Breast epithelium (tissue), 4 donors: Measurements from ENCODE around the gene MFSD8. TPM values are rescaled to one million over a fixed set of nuclear protein-coding genes. Genes with fewer than 3 reads are reported as not detected.
"Not testable (repeated sequence)": the region's sequence is repeated elsewhere in the genome, so short reads cannot be mapped to it uniquely, and the experiment has no call there.

Experiments
- DNase-seq, 2 donors: peaks; one replicate each; pipeline ENCODE4 v3.0.0-alpha.2; 2019; ENCODE audit warnings: low spot score in 2 of 2
- H3K27ac ChIP-seq, 2 donors: fragments of 200-600 bp; sonication (generic) in 1 of 2; one replicate each; pipeline ENCODE4 v1.5.1; 2016 to 2019; ENCODE audit warnings: mild to moderate bottlenecking in 1 of 2
- H3K27me3 ChIP-seq, 2 donors: fragments of 200-600 bp; sonication (generic) in 1 of 2; one replicate each; pipeline versions ENCODE4 v1.5.1 to v1.6.0; 2017 to 2019; ENCODE audit warnings: control low read depth in 1 of 2, mild to moderate bottlenecking in 1 of 2
- H3K36me3 ChIP-seq: fragments of 200-600 bp; one replicate; pipeline ENCODE4 v1.5.1; 2019
- H3K4me1 ChIP-seq, 2 donors: fragments of 200-600 bp; sonication (generic); one replicate each; pipeline ENCODE4 v1.5.1; 2016 to 2019; ENCODE audit warnings: control low read depth in 1 of 2
- H3K4me3 ChIP-seq, 3 donors: fragments of 200-600 bp; sonication (generic); 1 replicate in 2 of 3; 2 replicates in 1 of 3; pipeline ENCODE4 v1.5.1; 2016 to 2019; ENCODE audit warnings: mild to moderate bottlenecking in 3 of 3, moderate library complexity in 2 of 3
- H3K9me3 ChIP-seq, 2 donors: fragments of 200-600 bp; sonication (generic) in 1 of 2; one replicate each; pipeline ENCODE4 v1.5.1; 2016 to 2019; ENCODE audit warnings: control low read depth in 1 of 2
- POLR2A ChIP-seq: fragments of 450-650 bp; IDR thresholded peaks from one replicate; pipeline ENCODE4 v1.6.1; 2016; ENCODE audit warnings: antibody characterized with exemption, mild to moderate bottlenecking, moderate library complexity
- POLR2AphosphoS5 ChIP-seq, 3 donors: sonication (generic); formaldehyde crosslinking; IDR thresholded peaks; one replicate each; pipeline ENCODE4 v1.6.1; 2017; ENCODE audit warnings: antibody characterized with exemption in 3 of 3
- intact Hi-C: fragments of 100-400 bp; cut with DNase I; formaldehyde crosslinking; loops from one replicate; pipeline ENCODE4 v1.15.1; 2023; ENCODE audit warnings: low total_unique reads
- total RNA-seq, 3 donors: library from RNA; depleted of rRNA; stranded (reverse); fragments of >200 nt; gene quantifications; one replicate each; pipeline ENCODE4 v1.1.0, GENCODE V29; 2016
- TF ChIP-seq, protein P1 (sequence below), 3 donors: fragments of 450-650 bp; IDR thresholded peaks; one replicate each; pipeline ENCODE4 v1.5.1; 2016 to 2017; ENCODE audit warnings: antibody characterized with exemption in 3 of 3, mild to moderate bottlenecking in 3 of 3, moderate library complexity in 3 of 3

Gene MFSD8, protein sequence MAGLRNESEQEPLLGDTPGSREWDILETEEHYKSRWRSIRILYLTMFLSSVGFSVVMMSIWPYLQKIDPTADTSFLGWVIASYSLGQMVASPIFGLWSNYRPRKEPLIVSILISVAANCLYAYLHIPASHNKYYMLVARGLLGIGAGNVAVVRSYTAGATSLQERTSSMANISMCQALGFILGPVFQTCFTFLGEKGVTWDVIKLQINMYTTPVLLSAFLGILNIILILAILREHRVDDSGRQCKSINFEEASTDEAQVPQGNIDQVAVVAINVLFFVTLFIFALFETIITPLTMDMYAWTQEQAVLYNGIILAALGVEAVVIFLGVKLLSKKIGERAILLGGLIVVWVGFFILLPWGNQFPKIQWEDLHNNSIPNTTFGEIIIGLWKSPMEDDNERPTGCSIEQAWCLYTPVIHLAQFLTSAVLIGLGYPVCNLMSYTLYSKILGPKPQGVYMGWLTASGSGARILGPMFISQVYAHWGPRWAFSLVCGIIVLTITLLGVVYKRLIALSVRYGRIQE
- total RNA-seq: 10 to 100 TPM; 18.9 to 50.9 (median 37.7) TPM

DNA sequence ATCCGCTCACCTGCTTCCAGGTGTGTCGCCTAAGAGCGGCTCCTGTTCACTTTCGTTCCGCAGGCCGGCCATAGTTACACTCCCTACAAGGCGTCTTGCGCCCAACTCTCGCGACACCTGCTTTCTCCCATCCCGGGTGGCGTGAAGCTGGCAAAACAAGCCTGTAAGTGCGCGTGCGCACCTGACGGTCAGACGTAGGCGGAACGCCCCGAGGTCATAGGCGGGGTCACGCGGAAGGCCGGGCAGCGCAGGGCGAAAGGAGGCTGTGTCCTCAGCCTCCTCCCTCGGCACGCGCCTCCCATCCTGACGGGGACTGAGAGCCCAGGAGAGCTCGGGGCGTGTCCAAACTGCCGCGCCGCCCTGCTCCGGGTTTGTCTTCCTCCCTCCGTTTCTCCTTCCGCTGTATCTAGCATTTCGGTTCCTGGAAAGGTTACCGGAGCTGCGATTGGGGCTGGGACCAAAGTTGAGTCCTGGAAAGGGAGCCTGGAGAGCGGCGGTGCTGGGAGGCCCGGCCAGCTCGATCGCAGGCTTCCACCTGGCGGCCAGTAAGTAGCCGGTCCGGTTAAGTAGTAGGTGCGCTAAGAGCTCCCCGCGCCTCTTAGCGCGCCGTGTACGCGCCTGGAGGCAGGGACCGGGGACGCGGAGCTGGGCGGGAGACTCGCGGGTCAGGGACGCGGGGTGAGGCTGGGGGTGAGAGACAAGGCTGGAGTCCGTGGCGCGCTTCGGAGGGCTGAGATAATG lies at the start of gene MFSD8, which contains the start of gene ABHD18:
TSS of gene MFSD8 (minus strand) at position 112 of the 741 bp plus-strand sequence. CDS start at position 72, 40 bp downstream.
TSS of gene ABHD18 (plus strand) at position 345 of the 741 bp plus-strand sequence. CDS start 17,550 bp downstream, outside the sequence.
- Histone ChIP-seq H3K9me3 (no peaks in the 10 kb centered on the region), H3K27me3 (no peaks in the 10 kb centered on the region), H3K4me3 (peak within 1 kb of the TSS; percentile 80 to 96 (median 91)), H3K27ac (peak within 1 kb of the TSS; percentile 91 to 95), H3K36me3 (no peaks in the 10 kb centered on the region), H3K4me1 (no peaks in the 10 kb centered on the region)
- DNase-seq: peak; percentile 98 to 99
- TF ChIP-seq, protein P1, sequence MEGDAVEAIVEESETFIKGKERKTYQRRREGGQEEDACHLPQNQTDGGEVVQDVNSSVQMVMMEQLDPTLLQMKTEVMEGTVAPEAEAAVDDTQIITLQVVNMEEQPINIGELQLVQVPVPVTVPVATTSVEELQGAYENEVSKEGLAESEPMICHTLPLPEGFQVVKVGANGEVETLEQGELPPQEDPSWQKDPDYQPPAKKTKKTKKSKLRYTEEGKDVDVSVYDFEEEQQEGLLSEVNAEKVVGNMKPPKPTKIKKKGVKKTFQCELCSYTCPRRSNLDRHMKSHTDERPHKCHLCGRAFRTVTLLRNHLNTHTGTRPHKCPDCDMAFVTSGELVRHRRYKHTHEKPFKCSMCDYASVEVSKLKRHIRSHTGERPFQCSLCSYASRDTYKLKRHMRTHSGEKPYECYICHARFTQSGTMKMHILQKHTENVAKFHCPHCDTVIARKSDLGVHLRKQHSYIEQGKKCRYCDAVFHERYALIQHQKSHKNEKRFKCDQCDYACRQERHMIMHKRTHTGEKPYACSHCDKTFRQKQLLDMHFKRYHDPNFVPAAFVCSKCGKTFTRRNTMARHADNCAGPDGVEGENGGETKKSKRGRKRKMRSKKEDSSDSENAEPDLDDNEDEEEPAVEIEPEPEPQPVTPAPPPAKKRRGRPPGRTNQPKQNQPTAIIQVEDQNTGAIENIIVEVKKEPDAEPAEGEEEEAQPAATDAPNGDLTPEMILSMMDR (IDR thresholded peaks at IDR 0.05): peak in 2 of 3 donors; percentile 61 to 70
- TF ChIP-seq POLR2AphosphoS5 (IDR thresholded peaks at IDR 0.05): peak; percentile 65 to 87 (median 85)
- TF ChIP-seq POLR2A: peak; percentile 43
- intact Hi-C loops: no loop called here

DNA sequence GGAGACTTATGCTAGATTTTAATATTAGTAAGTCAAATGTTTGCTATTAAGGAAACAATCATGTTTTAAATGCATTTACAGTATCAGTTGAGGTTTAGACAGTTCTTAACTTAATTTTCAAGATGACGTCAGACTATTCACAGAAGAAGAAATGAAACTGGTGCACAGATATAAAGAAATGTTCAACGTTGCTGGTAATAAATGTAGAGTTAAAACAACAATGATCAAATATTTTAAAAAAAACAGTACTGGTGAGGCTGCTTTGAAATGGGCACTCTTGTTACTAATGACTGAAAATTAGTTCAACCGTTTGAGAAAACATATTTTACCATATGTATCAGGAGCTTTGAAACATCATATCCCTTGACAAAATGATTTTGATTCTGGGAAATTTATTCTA lies 44.5 kb upstream of the MFSD8 start:
- intact Hi-C loops: loop anchor here (10.0 kb wide), 1 partner anchor 85 kb away; no protein-coding TSS in a partner anchor

DNA sequence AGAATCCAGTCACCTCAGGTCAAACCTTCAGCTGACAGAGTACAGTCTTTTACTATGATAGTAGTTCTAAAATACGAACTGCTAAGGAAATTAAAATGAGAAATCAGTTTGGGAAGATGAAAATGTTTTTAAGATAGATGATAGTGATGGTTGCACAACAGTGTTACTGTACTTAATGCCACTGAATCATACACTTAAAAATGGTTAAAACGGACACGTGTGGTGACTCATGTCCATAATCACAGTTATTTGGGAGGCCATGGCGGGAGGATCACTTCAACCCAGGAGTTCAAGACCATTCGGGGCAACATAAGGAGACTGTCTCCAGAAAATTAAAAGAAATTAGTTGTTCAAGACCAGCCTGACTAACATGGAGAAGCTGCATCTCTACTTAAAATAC lies 41.6 kb upstream of the MFSD8 start:
- Histone ChIP-seq H3K9me3 (no peaks in the 10 kb centered on the region), H3K4me1 (no peaks in the 10 kb centered on the region), H3K27me3 (no peaks in the 10 kb centered on the region), H3K27ac (no peak overlapping the region), H3K4me3 (no peak overlapping the region), H3K36me3 (no peaks in the 10 kb centered on the region)
- intact Hi-C loops: loop anchor here (10.0 kb wide), 1 partner anchor 82 kb away; no protein-coding TSS in a partner anchor
- no peak for DNase-seq
- no peak for TF ChIP-seq POLR2AphosphoS5 (IDR thresholded peaks at IDR 0.05)
- TF ChIP-seq, protein P1 (IDR thresholded peaks at IDR 0.05): no peak

More for the DNA sequence above, 44.5 kb upstream of the MFSD8 start:
- DNase-seq: no peak
- no peaks in the 10 kb centered on the region for H3K9me3 ChIP-seq
- H3K4me1 ChIP-seq: no peaks in the 10 kb centered on the region
- no peak overlapping the region for H3K4me3 ChIP-seq
- H3K27ac ChIP-seq: no peak overlapping the region
- H3K27me3 ChIP-seq: no peaks in the 10 kb centered on the region
- H3K36me3 ChIP-seq: no peaks in the 10 kb centered on the region
- TF ChIP-seq, protein P1 (IDR thresholded peaks at IDR 0.05): no peak
- TF ChIP-seq POLR2A (no peak), POLR2AphosphoS5 (IDR thresholded peaks at IDR 0.05) (no peak)

DNA sequence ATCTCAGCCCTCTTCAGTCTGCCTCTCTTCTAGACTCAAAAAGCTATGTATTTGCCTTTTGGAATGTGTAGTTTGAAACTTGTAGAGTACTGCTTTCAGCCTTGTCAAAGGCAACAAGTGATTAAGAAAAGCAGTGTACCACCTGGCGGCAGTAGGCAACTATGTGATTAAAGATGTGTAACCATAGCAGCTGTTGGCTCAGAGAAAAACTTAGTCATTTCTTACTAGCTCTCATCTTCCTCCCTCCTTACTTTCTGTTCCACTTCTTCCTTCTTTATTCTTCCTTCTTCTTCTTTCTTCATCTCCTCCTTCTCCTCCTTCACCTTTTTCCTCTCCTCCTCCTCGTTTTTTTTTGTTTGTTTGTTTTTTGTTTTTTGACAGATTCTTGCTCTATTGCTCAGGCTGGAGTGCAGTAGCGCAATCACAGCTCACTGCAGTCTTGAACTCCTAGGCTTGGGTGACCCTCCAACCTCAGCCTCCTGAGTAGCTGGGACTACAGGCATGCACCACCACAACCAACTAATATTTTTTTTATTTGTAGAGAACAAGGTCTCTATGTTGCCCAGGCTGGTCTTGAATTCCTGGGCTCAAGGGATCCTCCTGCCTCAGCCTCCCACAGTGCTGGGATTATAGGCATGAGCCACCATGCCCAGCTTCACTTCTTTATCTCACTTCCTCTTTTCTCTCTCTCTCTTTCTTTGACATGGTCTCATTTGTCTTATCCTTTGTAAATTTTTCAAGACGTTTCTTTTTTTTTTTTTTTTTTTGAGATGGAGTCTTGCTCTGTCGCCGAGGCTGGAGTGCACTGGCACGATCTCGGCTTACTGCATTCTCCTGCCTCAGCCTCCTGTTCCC lies 32.8 kb upstream of the MFSD8 start:
- H3K27me3 ChIP-seq: no peaks in the 10 kb centered on the region
- DNase-seq: no peak

DNA sequence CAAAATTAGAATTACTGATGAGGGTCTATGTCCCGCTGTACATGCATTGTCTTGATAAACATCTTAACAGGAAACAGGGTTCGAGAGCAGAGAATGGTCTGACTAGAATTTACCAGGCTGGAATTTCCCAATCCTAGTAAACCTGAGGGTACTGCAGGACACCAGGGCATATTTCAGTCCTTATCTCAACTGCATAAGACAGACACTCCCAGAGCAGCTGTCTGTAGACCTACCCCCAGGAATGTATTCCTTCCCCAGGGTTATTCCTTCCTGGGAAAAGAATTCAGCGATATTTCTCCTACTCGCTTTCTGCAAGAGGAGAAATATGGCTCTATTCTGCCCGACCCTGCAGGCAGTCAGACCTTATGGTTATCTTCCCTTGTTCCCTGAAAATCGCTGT lies 31.5 kb upstream of the MFSD8 start:
- H3K27me3 ChIP-seq, intact Hi-C loops, H3K4me3 ChIP-seq, DNase-seq, H3K27ac ChIP-seq, H3K36me3 ChIP-seq, H3K4me1 ChIP-seq: not testable (repeated sequence)
- peaks cover 3 to 16% of the 10 kb centered on the region in 2 donors for H3K9me3 ChIP-seq

More for the DNA sequence above, 32.8 kb upstream of the MFSD8 start:
- no peak overlapping the region for H3K4me3 ChIP-seq
- H3K9me3 ChIP-seq: peaks cover 3 to 16% of the 10 kb centered on the region in 2 donors
- TF ChIP-seq, protein P1 (IDR thresholded peaks at IDR 0.05): no peak
- TF ChIP-seq POLR2A: no peak
- TF ChIP-seq POLR2AphosphoS5 (IDR thresholded peaks at IDR 0.05): no peak
- no peaks in the 10 kb centered on the region for H3K4me1 ChIP-seq
- no peaks in the 10 kb centered on the region for H3K36me3 ChIP-seq
- intact Hi-C loops: no loop called here
- no peak overlapping the region for H3K27ac ChIP-seq
